Stimulated activated CD4-positive, alpha-beta T cell treated with anti-CD3 and anti-CD28 coated beads, Interleukin-2, amount 100 ng/mL, for 4 hours (primary cell): ENCODE results near the gene DYNC2LI1.

Experiments
- DNase-seq: peaks from one replicate; pipeline ENCODE4 v3.0.0-alpha.2; 2020; ENCODE audit warnings: low read depth

The DYNC2LI1 gene

GRCh38 chr2:43846140-43846793, 72.4 kb downstream of the DYNC2LI1 start:
- DNase-seq = no peak

GRCh38 chr2:43848214-43848613, 74.4 kb downstream of the DYNC2LI1 start:
- no peak for DNase-seq

DNA sequence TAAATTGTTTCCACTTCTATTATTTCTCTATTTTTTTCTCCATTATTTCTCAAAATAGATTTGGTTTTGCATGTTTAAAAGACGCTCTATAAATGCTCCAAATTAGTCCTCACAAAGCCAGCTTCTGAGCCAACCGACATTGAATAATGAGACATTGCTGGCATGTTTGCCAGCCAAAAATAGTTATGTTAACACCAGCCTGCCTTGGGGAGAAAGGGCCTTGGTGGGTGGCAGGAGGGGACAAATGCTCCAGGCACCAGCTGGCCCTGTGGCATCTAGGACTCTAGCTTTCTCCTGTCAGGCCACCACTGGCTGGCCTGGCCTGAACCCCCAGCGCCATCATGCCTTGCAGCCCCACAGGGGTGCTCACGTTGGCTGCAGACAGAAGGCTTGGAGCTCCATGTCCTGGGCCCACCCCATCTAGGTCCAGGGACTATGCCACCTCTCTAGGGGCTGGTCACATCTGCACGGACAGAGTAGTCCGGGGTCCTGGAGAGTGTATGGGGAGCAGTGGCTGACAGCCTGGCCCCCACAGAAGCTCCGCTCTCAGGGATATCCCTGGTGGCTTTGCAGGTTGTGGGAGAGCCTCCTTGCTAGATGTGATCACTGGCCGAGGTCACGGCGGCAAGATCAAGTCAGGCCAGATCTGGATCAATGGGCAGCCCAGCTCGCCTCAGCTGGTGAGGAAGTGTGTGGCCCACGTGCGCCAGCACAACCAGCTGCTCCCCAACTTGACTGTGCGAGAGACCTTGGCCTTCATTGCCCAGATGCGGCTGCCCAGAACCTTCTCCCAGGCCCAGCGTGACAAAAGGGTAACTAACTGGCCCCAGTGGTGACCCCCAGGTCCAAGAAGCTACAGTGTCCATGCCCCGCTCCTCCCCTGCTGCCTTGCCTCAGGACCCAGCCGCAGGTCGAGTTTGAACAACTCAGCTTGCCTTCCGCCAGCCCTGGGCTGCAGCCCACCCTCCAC, 77.5 kb downstream of the DYNC2LI1 start:
- DNase-seq = no peak

GRCh38 chr2:43852196-43852730, 78.4 kb downstream of the DYNC2LI1 start:
- DNase-seq = no peak

- DNase-seq = no peak
These were observed 79.6 kb downstream of the DYNC2LI1 start for GRCh38 chr2:43853141-43854081.

DNA sequence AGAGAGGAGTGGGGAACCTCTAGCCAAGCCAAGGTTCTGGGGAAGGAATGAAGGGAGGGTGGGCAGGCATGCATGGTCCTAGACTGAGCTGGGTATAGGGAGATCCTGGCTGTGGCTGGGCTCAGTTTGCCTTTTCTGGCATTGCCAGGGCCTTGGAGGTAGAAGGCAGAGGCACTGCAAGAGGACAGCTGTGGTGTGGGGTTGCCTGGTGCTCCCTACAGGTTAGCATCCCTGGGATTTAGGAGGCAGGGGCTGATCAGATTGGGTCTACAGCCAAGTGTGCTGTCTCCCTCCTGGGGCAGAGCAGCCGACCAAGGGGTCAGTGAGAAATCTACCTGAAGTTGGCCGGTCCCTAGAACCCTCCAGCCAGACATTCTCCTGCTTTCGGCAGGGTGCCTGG, 80.8 kb downstream of the DYNC2LI1 start:
- no peak for DNase-seq

DNA sequence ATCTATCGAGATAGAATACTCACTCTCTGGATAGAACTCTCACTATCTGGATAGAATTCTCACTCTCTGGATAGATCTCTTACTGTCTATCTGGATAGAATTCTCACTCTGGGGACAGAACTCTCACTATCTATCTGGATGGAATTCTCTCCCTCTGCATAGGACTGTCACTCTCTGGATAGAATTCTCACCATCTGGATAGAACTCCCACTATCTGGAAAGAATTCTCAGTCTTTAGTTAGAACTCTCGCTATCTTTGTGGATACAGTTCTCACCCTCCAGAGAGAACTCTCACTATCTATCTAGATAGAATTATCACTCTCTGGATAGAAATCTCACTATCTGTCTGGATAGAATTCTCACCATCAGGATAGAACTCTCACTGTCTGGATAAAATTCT, 81.5 kb downstream of the DYNC2LI1 start:
- DNase-seq = no peak
